Measurements from ENCODE around the gene C15orf39. TPM values are rescaled to one million over a fixed set of nuclear protein-coding genes. Genes with fewer than 3 reads are reported as not detected.
A peak's percentile ranks its signal among the peaks of the same experiment; 100 is the strongest.

Gene C15orf39
- total and polyA plus RNA-seq, 9 of the 15 experiments (the other 6 are each of a cell fraction or from before 2014, with no cell fraction given), result 0.31 to 29.8 (median 4.4) TPM

GRCh38 chr15:75168374-75168773 lies 33.3 kb upstream of the C15orf39 start (continued):
- TF ChIP-seq HBP1 (CRISPR knock-in tag; IDR thresholded peaks at IDR 0.05) (no peak), DIDO1 (tag; IDR thresholded peaks at IDR 0.05; ENCODE audit: low read depth) (0 out of 2 replicates have a peak, but pooled peaks have one; percentile 43), DMBX1 (CRISPR knock-in tag; IDR thresholded peaks at IDR 0.05; ENCODE audit: borderline replicate concordance) (peak; percentile 75; the same call in 1 of the 2 replicates), ZBTB12 (CRISPR knock-in tag; IDR thresholded peaks at IDR 0.05) (peak; percentile 7; the same call in 1 of the 2 replicates)

- POLR2A ChIA-PET, result interaction anchor here (0.6 kb wide), 1 partner anchor 138 kb away, joined by 3 read pairs; no protein-coding TSS in a partner anchor
- in situ Hi-C loops (cut with MboI), result no loop called here
- Histone ChIP-seq H2AFZ (ENCODE audit: low read depth, low read length) (no peak overlapping the region), H3K9ac (ENCODE audit: insufficient read depth in 1 of 2, low read depth in 2 of 2, low read length in 2 of 2) (no peak overlapping the region), H3K27me3 (ENCODE audit: control insufficient read depth in 2 of 2, insufficient read depth in 2 of 2, low read length in 2 of 2) (no peaks in the 10 kb centered on the region), H3K79me2 (ENCODE audit: control insufficient read depth, insufficient read depth, low read length) (no peaks in the 10 kb centered on the region), H4K20me1 (replicated peaks; ENCODE audit: control insufficient read depth, insufficient read depth, low read length) (no peaks in the 10 kb centered on the region), H3K36me3 (ENCODE audit: control insufficient read depth, insufficient read depth, low read length) (no peaks in the 10 kb centered on the region), H3K9me1 (ENCODE audit: control insufficient read depth, insufficient read depth, low read length) (no peaks in the 10 kb centered on the region), H3K27ac (ENCODE audit: extremely low read depth, low read depth, low read length) (no peak overlapping the region), H3K4me3 (no peak overlapping the region), H3K4me2 (ENCODE audit: insufficient read depth, low read length) (no peak overlapping the region), H3K4me1 (replicated peaks in 1 of 2; ENCODE audit: control insufficient read depth in 2 of 2, insufficient read depth in 2 of 2, low read length in 2 of 2) (peaks cover 8 to 39% of the 10 kb centered on the region in 2 experiments), H3K9me3 (replicated peaks; ENCODE audit: control insufficient read depth, insufficient read depth, low read depth, low read length) (peaks cover 6% of the 10 kb centered on the region)
- DNase-seq (ENCODE audit: extremely low read depth in 1 of 4, low spot score in 3 of 4) (no peak), ATAC-seq (no peak), FAIRE-seq (no peak)
- WGBS (ENCODE audit: insufficient coverage, low coverage, missing lambda C conversion rate), result 82% methylated on average over 1 of the region's 1 CpG
- CTCF ChIA-PET (ENCODE audit: low intra/inter-chr PET ratio), result no interaction called here
- BruUV-seq (replicated peaks), result no TSS peak
- intact Hi-C loops (cut with micrococcal nuclease), result no loop called here
- TF ChIP-seq ZNF592 (IDR thresholded peaks at IDR 0.05), result 0 out of 2 replicates have a peak, but pooled peaks have one; percentile 40
- peak; percentile 70 for TF ChIP-seq PTRF (tag; IDR thresholded peaks at IDR 0.05)
- TF ChIP-seq E2F4 (CRISPR knock-in tag; IDR thresholded peaks at IDR 0.05; ENCODE audit: low read depth), result no peak
- peak; percentile 92 for TF ChIP-seq ZNF311 (CRISPR knock-in tag; IDR thresholded peaks at IDR 0.05)
- 0 out of 2 replicates have a peak, but pooled peaks have one; percentile 27 for TF ChIP-seq SMAD4 (CRISPR knock-in tag; conservative IDR thresholded peaks at IDR 0.05)
- TF ChIP-seq ELF1 (tag; IDR thresholded peaks at IDR 0.05), result no peak
- no peak for TF ChIP-seq SREBF1 (IDR thresholded peaks at IDR 0.05; ENCODE audit: borderline replicate concordance, low read depth, low read length)
- TF ChIP-seq SRF (CRISPR knock-in tag; IDR thresholded peaks at IDR 0.05), result no peak
- peak; percentile 82; the same call in 1 of the 2 replicates for TF ChIP-seq DMBX1 (CRISPR knock-in tag; IDR thresholded peaks at IDR 0.05; ENCODE audit: borderline replicate concordance)
These were observed 31.5 kb upstream of the C15orf39 start for GRCh38 chr15:75170203-75170602.
